ENCODE measurements around the gene MTX3.

- TF ChIP-seq, protein P1, sequence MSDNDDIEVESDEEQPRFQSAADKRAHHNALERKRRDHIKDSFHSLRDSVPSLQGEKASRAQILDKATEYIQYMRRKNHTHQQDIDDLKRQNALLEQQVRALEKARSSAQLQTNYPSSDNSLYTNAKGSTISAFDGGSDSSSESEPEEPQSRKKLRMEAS (IDR thresholded peaks at IDR 0.05): no peak
- TF ChIP-seq, protein P2, sequence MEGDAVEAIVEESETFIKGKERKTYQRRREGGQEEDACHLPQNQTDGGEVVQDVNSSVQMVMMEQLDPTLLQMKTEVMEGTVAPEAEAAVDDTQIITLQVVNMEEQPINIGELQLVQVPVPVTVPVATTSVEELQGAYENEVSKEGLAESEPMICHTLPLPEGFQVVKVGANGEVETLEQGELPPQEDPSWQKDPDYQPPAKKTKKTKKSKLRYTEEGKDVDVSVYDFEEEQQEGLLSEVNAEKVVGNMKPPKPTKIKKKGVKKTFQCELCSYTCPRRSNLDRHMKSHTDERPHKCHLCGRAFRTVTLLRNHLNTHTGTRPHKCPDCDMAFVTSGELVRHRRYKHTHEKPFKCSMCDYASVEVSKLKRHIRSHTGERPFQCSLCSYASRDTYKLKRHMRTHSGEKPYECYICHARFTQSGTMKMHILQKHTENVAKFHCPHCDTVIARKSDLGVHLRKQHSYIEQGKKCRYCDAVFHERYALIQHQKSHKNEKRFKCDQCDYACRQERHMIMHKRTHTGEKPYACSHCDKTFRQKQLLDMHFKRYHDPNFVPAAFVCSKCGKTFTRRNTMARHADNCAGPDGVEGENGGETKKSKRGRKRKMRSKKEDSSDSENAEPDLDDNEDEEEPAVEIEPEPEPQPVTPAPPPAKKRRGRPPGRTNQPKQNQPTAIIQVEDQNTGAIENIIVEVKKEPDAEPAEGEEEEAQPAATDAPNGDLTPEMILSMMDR (IDR thresholded peaks at IDR 0.05 in 2 of 3, conservative IDR thresholded peaks at IDR 0.05 in 1 of 3; ENCODE audit: borderline replicate concordance in 1 of 3, insufficient read depth in 1 of 3, low read depth in 2 of 3, low read length in 2 of 3): no peak
- no peak for TF ChIP-seq ZNF274 (IDR thresholded peaks at IDR 0.05; ENCODE audit: low read depth, low read length)
- TF ChIP-seq POLR2AphosphoS5 (IDR thresholded peaks at IDR 0.05; ENCODE audit: low read depth, low read length): no peak
- TF ChIP-seq RAD21 (IDR thresholded peaks at IDR 0.05; ENCODE audit: low read depth): no peak
- no peak for TF ChIP-seq FOSL1 (IDR thresholded peaks at IDR 0.05; ENCODE audit: low read depth)
- TF ChIP-seq REST (IDR thresholded peaks at IDR 0.05; ENCODE audit: low read depth): no peak
- no peak for TF ChIP-seq EZH2 (IDR thresholded peaks at IDR 0.05)
- no peak for TF ChIP-seq POLR2A (IDR thresholded peaks at IDR 0.05; ENCODE audit: borderline replicate concordance, extremely low read depth, insufficient read depth, insufficient read length)
- no peak for TF ChIP-seq CEBPB (IDR thresholded peaks at IDR 0.05; ENCODE audit: low read depth)
- no peak for TF ChIP-seq SIN3A (IDR thresholded peaks at IDR 0.05; ENCODE audit: low read depth)
- TF ChIP-seq ZBTB33 (IDR thresholded peaks at IDR 0.05; ENCODE audit: extremely low read depth, insufficient replicate concordance, low read length): no peak
- no peak for TF ChIP-seq EGR1 (IDR thresholded peaks at IDR 0.05; ENCODE audit: low read depth)
Measured at GRCh38 chr5:79985288-79985687, 5.8 kb downstream of the MTX3 start.

All from HCT116 (cell line).